Mononuclear cell (primary cell): ENCODE data around the gene PNPO. TPM values are rescaled to one million over a fixed set of nuclear protein-coding genes. Genes with fewer than 3 reads are reported as not detected.

Experiments used
- H3K27me3 ChIP-seq: 2 replicates; pipeline ENCODE4 v1.6.0; 2011; ENCODE audit warnings: low read length, control low read depth; ENCODE audit not compliant: insufficient read depth
- H3K4me1 ChIP-seq: 2 replicates; pipeline ENCODE4 v1.5.1; 2011; ENCODE audit warnings: mild to moderate bottlenecking, low read length, control low read depth; ENCODE audit not compliant: insufficient read depth
- H3K4me3 ChIP-seq: 2 replicates; pipeline ENCODE4 v1.5.1; 2011; ENCODE audit warnings: mild to moderate bottlenecking, low read length, moderate library complexity
- H3K9me3 ChIP-seq: 2 replicates; pipeline ENCODE4 v1.5.1; 2011; ENCODE audit warnings: low read depth, mild to moderate bottlenecking, control low read depth, low read length
- total RNA-seq: library from RNA; depleted of rRNA; stranded (reverse); fragments of >200 nt; gene quantifications from one replicate; pipeline ENCODE4 v1.2.3, GENCODE V29; 2012

The PNPO gene
- total RNA-seq, 1 donor = 6.6 TPM

- Histone ChIP-seq H3K27me3 (no peaks in the 10 kb centered on the region), H3K9me3 (no peaks in the 10 kb centered on the region), H3K4me1 (no peaks in the 10 kb centered on the region), H3K4me3 (no peak overlapping the region)
Measured at GRCh38 chr17:47989700-47990099, 48.3 kb downstream of the PNPO start.

GRCh38 chr17:47990962-47991731 is 49.8 kb downstream of the PNPO start:
- Histone ChIP-seq H3K9me3 (no peaks in the 10 kb centered on the region), H3K27me3 (no peaks in the 10 kb centered on the region), H3K4me3 (no peak overlapping the region), H3K4me1 (no peaks in the 10 kb centered on the region)

- Histone ChIP-seq H3K4me3 (no peak overlapping the region), H3K9me3 (no peaks in the 10 kb centered on the region), H3K27me3 (no peaks in the 10 kb centered on the region), H3K4me1 (no peaks in the 10 kb centered on the region)
Measured at GRCh38 chr17:47992216-47992615, 50.8 kb downstream of the PNPO start.

- Histone ChIP-seq H3K4me3 (no peak overlapping the region), H3K9me3 (no peaks in the 10 kb centered on the region), H3K4me1 (peaks cover 7% of the 10 kb centered on the region), H3K27me3 (no peaks in the 10 kb centered on the region)
Measured at GRCh38 chr17:47993031-47993564, 51.7 kb downstream of the PNPO start.

- no peaks in the 10 kb centered on the region for H3K27me3 ChIP-seq
- H3K9me3 ChIP-seq = no peaks in the 10 kb centered on the region
- H3K4me3 ChIP-seq = no peak overlapping the region
- peaks cover 7% of the 10 kb centered on the region for H3K4me1 ChIP-seq
Measured at GRCh38 chr17:47993964-47994363, 52.6 kb downstream of the PNPO start.

- no peak overlapping the region for H3K4me3 ChIP-seq
- H3K27me3 ChIP-seq = no peaks in the 10 kb centered on the region
- no peaks in the 10 kb centered on the region for H3K9me3 ChIP-seq
- peaks cover 11% of the 10 kb centered on the region for H3K4me1 ChIP-seq
Measured at GRCh38 chr17:47994724-47995123, 53.4 kb downstream of the PNPO start.

GRCh38 chr17:47995241-47995935 is 54.0 kb downstream of the PNPO start:
- Histone ChIP-seq H3K4me3 (no peak overlapping the region), H3K4me1 (peaks cover 17% of the 10 kb centered on the region), H3K27me3 (no peaks in the 10 kb centered on the region), H3K9me3 (no peaks in the 10 kb centered on the region)

- H3K9me3 ChIP-seq = no peaks in the 10 kb centered on the region
- no peaks in the 10 kb centered on the region for H3K27me3 ChIP-seq
- peaks cover 25% of the 10 kb centered on the region for H3K4me1 ChIP-seq
- H3K4me3 ChIP-seq = no peak overlapping the region
Measured at GRCh38 chr17:47996201-47996600, 54.8 kb downstream of the PNPO start.

GRCh38 chr17:47997586-47997985 is 56.2 kb downstream of the PNPO start:
- Histone ChIP-seq H3K27me3 (no peaks in the 10 kb centered on the region), H3K4me3 (no peak overlapping the region), H3K9me3 (no peaks in the 10 kb centered on the region)

GRCh38 chr17:47998044-47998443 is 56.7 kb downstream of the PNPO start:
- H3K9me3 ChIP-seq = no peaks in the 10 kb centered on the region
- H3K4me3 ChIP-seq = no peak overlapping the region
- H3K4me1 ChIP-seq = peaks cover 43% of the 10 kb centered on the region
- H3K27me3 ChIP-seq = no peaks in the 10 kb centered on the region

More at GRCh38 chr17:47997586-47997985, 56.2 kb downstream of the PNPO start:
- H3K4me1 ChIP-seq = peaks cover 39% of the 10 kb centered on the region

Other genes with a start within 250 kb of the PNPO start
- 4.7 TPM for gene TBKBP1, start 247.4 kb upstream of the PNPO start, total RNA-seq
- 15.7 TPM for gene TBX21, start 208.3 kb upstream of the PNPO start, total RNA-seq
- 8.5 TPM for gene OSBPL7, start 119.8 kb upstream of the PNPO start, total RNA-seq
- gene MRPL10, start 110.0 kb upstream of the PNPO start, total RNA-seq = 35.2 TPM
- not detected for gene LRRC46, start 109.9 kb upstream of the PNPO start, total RNA-seq
- gene SCRN2, start 100.3 kb upstream of the PNPO start, total RNA-seq = 11.2 TPM
- 0.21 TPM for gene SP6, start 90.4 kb upstream of the PNPO start, total RNA-seq
- 2.5 TPM for gene SP2, start 45.3 kb upstream of the PNPO start, total RNA-seq
- not detected for gene PRR15L, start 16.3 kb downstream of the PNPO start, total RNA-seq
- 52.3 TPM for gene CDK5RAP3, start 29.5 kb downstream of the PNPO start, total RNA-seq
- 0.52 TPM for gene COPZ2, start 96.2 kb downstream of the PNPO start, total RNA-seq
- gene NFE2L1, start 106.8 kb downstream of the PNPO start, total RNA-seq = 17.0 TPM
- gene CBX1, start 159.9 kb downstream of the PNPO start, total RNA-seq = 8.1 TPM
- 12.5 TPM for gene SNX11, start 166.2 kb downstream of the PNPO start, total RNA-seq